HepG2 (cell line): ENCODE measurements around the gene PPA1. TPM values are rescaled to one million over a fixed set of nuclear protein-coding genes. Genes with fewer than 3 reads are reported as not detected.

Experiments used
- DMAP1 ChIP-seq: IDR thresholded peaks from 2 replicates; pipeline ENCODE4 v1.6.1; 2016
- FIP1L1 ChIP-seq: fragments of 200-400 bp; formaldehyde crosslinking; IDR thresholded peaks from 2 replicates; pipeline ENCODE4 v1.6.1; 2018; ENCODE audit warnings: low read depth, mild to moderate bottlenecking, low read length, moderate library complexity, borderline replicate concordance; ENCODE audit not compliant: insufficient read depth
- HOXA5 ChIP-seq: sonication (generic); formaldehyde crosslinking; IDR thresholded peaks from 2 replicates; pipeline ENCODE4 v1.4.0; 2020; ENCODE audit warnings: missing genetic modification reagents
- THAP11 ChIP-seq: IDR thresholded peaks from 2 replicates; pipeline ENCODE4 v1.6.1; 2016; ENCODE audit warnings: missing biosample characterization, missing genetic modification reagents
- ZNF263 ChIP-seq: sonication (generic); formaldehyde crosslinking; IDR thresholded peaks from 2 replicates; pipeline ENCODE4 v1.4.0; 2020; ENCODE audit warnings: missing genetic modification reagents
- ZNF382 ChIP-seq: sonication (generic); formaldehyde crosslinking; IDR thresholded peaks from 2 replicates; pipeline ENCODE4 v1.5.0; 2020; ENCODE audit warnings: missing genetic modification reagents, mild to moderate bottlenecking, borderline replicate concordance
- ZNF550 ChIP-seq: sonication (generic); formaldehyde crosslinking; IDR thresholded peaks from 2 replicates; pipeline ENCODE4 v1.4.0; 2020; ENCODE audit warnings: mild to moderate bottlenecking, missing genetic modification reagents, borderline replicate concordance
- ZNF781 ChIP-seq: sonication (generic); formaldehyde crosslinking; IDR thresholded peaks from 2 replicates; pipeline ENCODE4 v1.5.1; 2020; ENCODE audit warnings: borderline replicate concordance, mild to moderate bottlenecking, missing genetic modification reagents; ENCODE audit errors: not compliant biosample characterization
- ZSCAN29 ChIP-seq: sonication (generic); formaldehyde crosslinking; conservative IDR thresholded peaks from 2 replicates; pipeline ENCODE4 v1.4.0; 2020; ENCODE audit warnings: mild to moderate bottlenecking, missing genetic modification reagents
- polyA plus RNA-seq, 8 experiments: library from polyadenylated mRNA; depleted of rRNA in 3 of 8; stranded (reverse) in 7 of 8; unstranded in 1 of 8; fragments of >200 nt; fragmentation: Illumina TruSeq in 4 of 8; extraction: Trizol in 4 of 8; gene quantifications; 2 replicates each; pipeline versions ENCODE4 v1.2.1 to v1.2.3, GENCODE V29; 2011 to 2016; ENCODE audit warnings: low read depth in 4 of 8, missing spikeins in 1 of 8, mixed read lengths in 1 of 8; ENCODE audit not compliant: insufficient read depth in 1 of 8
- total RNA-seq, 5 experiments: library from RNA; depleted of rRNA; stranded (reverse); fragments of >200 nt; fragmentation: Illumina TruSeq; extraction: Trizol; gene quantifications; 2 replicates each; pipeline ENCODE4 v1.2.3, GENCODE V29; 2016; ENCODE audit warnings: low read depth in 1 of 5
- TF ChIP-seq, protein P1 (sequence below): sonication (generic); formaldehyde crosslinking; IDR thresholded peaks from 2 replicates; pipeline ENCODE4 v1.5.1; 2020; ENCODE audit warnings: mild to moderate bottlenecking, missing genetic modification reagents, moderate library complexity
- TF ChIP-seq, protein P2 (sequence below), 2 experiments: sonication (generic) in 1 of 2; formaldehyde crosslinking in 1 of 2; IDR thresholded peaks; 2 replicates each; pipeline versions ENCODE4 v1.4.0 to v1.6.1; 2018 to 2020; ENCODE audit warnings: missing genetic modification reagents in 2 of 2, borderline replicate concordance in 1 of 2, low read depth in 1 of 2, mild to moderate bottlenecking in 1 of 2, missing biosample characterization in 1 of 2
- TF ChIP-seq, protein P3 (sequence below): sonication (generic); formaldehyde crosslinking; IDR thresholded peaks from 2 replicates; pipeline ENCODE4 v1.8.0; 2022; ENCODE audit warnings: missing genetic modification reagents, mild to moderate bottlenecking, moderate library complexity, borderline replicate concordance
- TF ChIP-seq, protein P4 (sequence below): fragments of 450-650 bp; IDR thresholded peaks from 2 replicates; pipeline ENCODE4 v1.6.1; 2017
- TF ChIP-seq, protein P5 (sequence below): sonication (generic); formaldehyde crosslinking; IDR thresholded peaks from 2 replicates; pipeline ENCODE4 v1.4.0; 2020; ENCODE audit warnings: mild to moderate bottlenecking, low read depth, missing genetic modification reagents
- TF ChIP-seq, protein P6 (sequence below): sonication (generic); formaldehyde crosslinking; IDR thresholded peaks from 2 replicates; pipeline ENCODE4 v1.5.0; 2020; ENCODE audit warnings: mild to moderate bottlenecking, missing genetic modification reagents

Gene PPA1
- total and polyA plus RNA-seq, 2 of the 13 experiments (the other 11 are each of a cell fraction or from before 2014, with no cell fraction given): 136 to 250 TPM

DNA sequence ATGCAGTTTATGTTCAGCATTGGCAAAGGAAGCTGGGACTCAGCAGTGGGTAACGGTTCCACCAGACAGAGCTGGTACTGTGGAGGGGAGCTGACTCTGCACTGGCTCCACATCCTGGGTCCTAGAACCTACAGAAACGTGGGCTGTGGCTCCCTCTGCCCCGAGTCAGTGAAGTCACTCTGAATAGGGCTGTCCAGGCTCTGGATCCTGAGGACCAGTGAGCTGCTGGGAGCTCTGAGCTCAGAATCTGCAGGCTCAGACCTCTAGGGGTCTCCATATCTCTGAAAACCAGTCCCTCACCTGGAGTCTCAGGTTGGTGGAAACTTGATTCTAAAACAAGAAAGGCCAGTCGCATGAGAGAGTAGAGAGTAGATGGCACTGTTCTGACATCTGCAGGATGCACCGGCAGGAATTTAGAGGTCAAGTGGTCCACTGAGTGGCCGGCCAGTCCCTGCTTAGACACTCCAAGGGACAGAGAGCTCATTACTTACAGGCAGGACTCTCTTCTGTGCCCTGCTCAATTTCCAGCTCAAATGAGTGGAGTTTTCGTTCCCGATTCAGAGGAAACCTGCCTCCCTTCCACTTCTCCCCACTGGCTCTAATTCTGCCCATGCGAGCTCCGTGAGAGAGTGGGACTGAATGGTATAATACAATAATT lies 31.9 kb upstream of the PPA1 start (continued):
- TF ChIP-seq ZNF781 (CRISPR knock-in tag) (no peak), ZSCAN29 (CRISPR knock-in tag) (no peak), HOXA5 (CRISPR knock-in tag) (no peak), ZNF382 (CRISPR knock-in tag) (no peak), DMAP1 (no peak), ZNF550 (no peak), ZNF263 (CRISPR knock-in tag) (no peak), THAP11 (CRISPR knock-in tag) (peak; percentile 14; the same call in 1 of the 2 replicates), FIP1L1 (no peak)
- TF ChIP-seq, protein P1, sequence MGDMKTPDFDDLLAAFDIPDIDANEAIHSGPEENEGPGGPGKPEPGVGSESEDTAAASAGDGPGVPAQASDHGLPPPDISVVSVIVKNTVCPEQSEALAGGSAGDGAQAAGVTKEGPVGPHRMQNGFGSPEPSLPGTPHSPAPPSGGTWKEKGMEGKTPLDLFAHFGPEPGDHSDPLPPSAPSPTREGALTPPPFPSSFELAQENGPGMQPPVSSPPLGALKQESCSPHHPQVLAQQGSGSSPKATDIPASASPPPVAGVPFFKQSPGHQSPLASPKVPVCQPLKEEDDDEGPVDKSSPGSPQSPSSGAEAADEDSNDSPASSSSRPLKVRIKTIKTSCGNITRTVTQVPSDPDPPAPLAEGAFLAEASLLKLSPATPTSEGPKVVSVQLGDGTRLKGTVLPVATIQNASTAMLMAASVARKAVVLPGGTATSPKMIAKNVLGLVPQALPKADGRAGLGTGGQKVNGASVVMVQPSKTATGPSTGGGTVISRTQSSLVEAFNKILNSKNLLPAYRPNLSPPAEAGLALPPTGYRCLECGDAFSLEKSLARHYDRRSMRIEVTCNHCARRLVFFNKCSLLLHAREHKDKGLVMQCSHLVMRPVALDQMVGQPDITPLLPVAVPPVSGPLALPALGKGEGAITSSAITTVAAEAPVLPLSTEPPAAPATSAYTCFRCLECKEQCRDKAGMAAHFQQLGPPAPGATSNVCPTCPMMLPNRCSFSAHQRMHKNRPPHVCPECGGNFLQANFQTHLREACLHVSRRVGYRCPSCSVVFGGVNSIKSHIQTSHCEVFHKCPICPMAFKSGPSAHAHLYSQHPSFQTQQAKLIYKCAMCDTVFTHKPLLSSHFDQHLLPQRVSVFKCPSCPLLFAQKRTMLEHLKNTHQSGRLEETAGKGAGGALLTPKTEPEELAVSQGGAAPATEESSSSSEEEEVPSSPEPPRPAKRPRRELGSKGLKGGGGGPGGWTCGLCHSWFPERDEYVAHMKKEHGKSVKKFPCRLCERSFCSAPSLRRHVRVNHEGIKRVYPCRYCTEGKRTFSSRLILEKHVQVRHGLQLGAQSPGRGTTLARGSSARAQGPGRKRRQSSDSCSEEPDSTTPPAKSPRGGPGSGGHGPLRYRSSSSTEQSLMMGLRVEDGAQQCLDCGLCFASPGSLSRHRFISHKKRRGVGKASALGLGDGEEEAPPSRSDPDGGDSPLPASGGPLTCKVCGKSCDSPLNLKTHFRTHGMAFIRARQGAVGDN: peak; percentile 13; the same call in 1 of the 2 replicates
- TF ChIP-seq, protein P2, sequence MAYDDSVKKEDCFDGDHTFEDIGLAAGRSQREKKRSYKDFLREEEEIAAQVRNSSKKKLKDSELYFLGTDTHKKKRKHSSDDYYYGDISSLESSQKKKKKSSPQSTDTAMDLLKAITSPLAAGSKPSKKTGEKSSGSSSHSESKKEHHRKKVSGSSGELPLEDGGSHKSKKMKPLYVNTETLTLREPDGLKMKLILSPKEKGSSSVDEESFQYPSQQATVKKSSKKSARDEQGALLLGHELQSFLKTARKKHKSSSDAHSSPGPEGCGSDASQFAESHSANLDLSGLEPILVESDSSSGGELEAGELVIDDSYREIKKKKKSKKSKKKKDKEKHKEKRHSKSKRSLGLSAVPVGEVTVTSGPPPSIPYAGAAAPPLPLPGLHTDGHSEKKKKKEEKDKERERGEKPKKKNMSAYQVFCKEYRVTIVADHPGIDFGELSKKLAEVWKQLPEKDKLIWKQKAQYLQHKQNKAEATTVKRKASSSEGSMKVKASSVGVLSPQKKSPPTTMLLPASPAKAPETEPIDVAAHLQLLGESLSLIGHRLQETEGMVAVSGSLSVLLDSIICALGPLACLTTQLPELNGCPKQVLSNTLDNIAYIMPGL (CRISPR knock-in tag; IDR thresholded peaks at IDR 0.05; ENCODE audit: borderline replicate concordance in 1 of 2, low read depth in 1 of 2): no peak
- TF ChIP-seq, protein P3, sequence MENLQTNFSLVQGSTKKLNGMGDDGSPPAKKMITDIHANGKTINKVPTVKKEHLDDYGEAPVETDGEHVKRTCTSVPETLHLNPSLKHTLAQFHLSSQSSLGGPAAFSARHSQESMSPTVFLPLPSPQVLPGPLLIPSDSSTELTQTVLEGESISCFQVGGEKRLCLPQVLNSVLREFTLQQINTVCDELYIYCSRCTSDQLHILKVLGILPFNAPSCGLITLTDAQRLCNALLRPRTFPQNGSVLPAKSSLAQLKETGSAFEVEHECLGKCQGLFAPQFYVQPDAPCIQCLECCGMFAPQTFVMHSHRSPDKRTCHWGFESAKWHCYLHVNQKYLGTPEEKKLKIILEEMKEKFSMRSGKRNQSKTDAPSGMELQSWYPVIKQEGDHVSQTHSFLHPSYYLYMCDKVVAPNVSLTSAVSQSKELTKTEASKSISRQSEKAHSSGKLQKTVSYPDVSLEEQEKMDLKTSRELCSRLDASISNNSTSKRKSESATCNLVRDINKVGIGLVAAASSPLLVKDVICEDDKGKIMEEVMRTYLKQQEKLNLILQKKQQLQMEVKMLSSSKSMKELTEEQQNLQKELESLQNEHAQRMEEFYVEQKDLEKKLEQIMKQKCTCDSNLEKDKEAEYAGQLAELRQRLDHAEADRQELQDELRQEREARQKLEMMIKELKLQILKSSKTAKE: no peak
- TF ChIP-seq, protein P4, sequence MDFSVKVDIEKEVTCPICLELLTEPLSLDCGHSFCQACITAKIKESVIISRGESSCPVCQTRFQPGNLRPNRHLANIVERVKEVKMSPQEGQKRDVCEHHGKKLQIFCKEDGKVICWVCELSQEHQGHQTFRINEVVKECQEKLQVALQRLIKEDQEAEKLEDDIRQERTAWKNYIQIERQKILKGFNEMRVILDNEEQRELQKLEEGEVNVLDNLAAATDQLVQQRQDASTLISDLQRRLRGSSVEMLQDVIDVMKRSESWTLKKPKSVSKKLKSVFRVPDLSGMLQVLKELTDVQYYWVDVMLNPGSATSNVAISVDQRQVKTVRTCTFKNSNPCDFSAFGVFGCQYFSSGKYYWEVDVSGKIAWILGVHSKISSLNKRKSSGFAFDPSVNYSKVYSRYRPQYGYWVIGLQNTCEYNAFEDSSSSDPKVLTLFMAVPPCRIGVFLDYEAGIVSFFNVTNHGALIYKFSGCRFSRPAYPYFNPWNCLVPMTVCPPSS: no peak
- TF ChIP-seq, protein P5, sequence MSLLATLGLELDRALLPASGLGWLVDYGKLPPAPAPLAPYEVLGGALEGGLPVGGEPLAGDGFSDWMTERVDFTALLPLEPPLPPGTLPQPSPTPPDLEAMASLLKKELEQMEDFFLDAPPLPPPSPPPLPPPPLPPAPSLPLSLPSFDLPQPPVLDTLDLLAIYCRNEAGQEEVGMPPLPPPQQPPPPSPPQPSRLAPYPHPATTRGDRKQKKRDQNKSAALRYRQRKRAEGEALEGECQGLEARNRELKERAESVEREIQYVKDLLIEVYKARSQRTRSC (CRISPR knock-in tag): no peak
- TF ChIP-seq, protein P6, sequence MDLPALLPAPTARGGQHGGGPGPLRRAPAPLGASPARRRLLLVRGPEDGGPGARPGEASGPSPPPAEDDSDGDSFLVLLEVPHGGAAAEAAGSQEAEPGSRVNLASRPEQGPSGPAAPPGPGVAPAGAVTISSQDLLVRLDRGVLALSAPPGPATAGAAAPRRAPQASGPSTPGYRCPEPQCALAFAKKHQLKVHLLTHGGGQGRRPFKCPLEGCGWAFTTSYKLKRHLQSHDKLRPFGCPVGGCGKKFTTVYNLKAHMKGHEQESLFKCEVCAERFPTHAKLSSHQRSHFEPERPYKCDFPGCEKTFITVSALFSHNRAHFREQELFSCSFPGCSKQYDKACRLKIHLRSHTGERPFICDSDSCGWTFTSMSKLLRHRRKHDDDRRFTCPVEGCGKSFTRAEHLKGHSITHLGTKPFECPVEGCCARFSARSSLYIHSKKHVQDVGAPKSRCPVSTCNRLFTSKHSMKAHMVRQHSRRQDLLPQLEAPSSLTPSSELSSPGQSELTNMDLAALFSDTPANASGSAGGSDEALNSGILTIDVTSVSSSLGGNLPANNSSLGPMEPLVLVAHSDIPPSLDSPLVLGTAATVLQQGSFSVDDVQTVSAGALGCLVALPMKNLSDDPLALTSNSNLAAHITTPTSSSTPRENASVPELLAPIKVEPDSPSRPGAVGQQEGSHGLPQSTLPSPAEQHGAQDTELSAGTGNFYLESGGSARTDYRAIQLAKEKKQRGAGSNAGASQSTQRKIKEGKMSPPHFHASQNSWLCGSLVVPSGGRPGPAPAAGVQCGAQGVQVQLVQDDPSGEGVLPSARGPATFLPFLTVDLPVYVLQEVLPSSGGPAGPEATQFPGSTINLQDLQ (CRISPR knock-in tag): no peak
